KOPT-K1 (cell line): ENCODE measurements around the gene KPNA2.

ENCODE experiments used
- H3K27ac ChIP-seq: fragments of 200-600 bp; sonication (generic); 2 replicates; pipeline ENCODE4 v1.5.1; 2016; ENCODE audit warnings: antibody characterized with exemption, mild to moderate bottlenecking, low read depth, low read length; ENCODE audit not compliant: poor library complexity, severe bottlenecking
- H3K36me3 ChIP-seq: fragments of 200-600 bp; sonication (generic); 2 replicates; pipeline ENCODE4 v1.5.1; 2017; ENCODE audit warnings: antibody characterized with exemption, mild to moderate bottlenecking, low read length, moderate library complexity; ENCODE audit not compliant: insufficient read depth
- H3K9me3 ChIP-seq: fragments of 200-600 bp; sonication (generic); 2 replicates; pipeline ENCODE4 v1.5.1; 2017; ENCODE audit warnings: antibody characterized with exemption, low read length, mild to moderate bottlenecking; ENCODE audit not compliant: insufficient read depth, poor library complexity, severe bottlenecking

Gene KPNA2

DNA sequence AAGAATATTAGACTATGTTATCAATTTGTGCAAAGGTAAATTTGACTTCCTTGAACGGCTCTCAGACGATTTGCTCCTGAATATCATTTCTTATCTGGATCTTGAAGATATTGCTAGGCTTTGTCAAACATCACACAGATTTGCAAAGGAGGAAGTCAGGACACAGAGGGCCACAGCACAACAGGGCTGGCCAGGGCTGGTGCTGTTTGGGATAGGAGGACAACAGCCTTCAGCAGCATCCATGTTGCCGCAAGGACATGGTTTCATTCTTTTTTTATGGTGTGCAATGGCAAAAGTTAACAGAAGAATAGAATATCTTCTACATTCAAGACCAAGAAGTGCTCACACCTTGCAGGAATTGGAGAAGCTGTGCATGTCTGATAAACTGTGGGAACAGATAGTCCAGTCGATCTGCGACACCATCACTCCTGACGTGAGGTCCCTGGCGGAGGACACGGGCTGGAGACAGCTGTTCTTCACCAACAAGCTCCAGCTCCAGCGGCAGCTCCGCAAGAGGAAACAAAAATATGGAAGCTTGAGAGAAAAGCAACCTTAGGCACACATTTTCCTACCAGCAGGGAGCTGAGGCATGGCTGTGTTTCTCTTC lies 59.8 kb downstream of the KPNA2 start:
- peaks cover 6% of the 10 kb centered on the region for H3K9me3 ChIP-seq
- no peaks in the 10 kb centered on the region for H3K36me3 ChIP-seq
- no peak overlapping the region for H3K27ac ChIP-seq

DNA sequence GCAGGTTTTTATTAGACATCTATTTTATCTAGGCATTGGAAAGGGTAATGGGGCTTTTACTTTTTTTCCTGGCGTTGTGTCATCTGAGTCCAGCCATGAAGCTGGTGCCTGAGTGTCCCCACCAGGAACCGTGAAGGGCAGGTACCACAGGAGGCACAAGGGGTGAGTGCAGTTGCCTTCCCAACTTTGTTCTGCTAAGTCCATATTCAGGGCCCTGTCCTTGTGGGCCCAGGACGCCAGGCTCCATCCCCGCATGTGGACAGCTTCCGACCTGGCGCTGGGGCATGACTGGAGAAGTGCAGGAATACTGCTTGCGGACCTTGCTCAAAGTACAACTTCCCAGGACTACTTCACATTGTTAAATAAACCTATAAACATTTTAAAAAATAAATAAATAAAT lies 60.6 kb downstream of the KPNA2 start:
- H3K36me3 ChIP-seq: no peaks in the 10 kb centered on the region
- no peak overlapping the region for H3K27ac ChIP-seq

More for the DNA sequence above, 60.6 kb downstream of the KPNA2 start:
- H3K9me3 ChIP-seq: peaks cover 14% of the 10 kb centered on the region
